HEK293 (cell line): ENCODE results near the gene NHERF2.

Experiments
- EGR2 ChIP-seq: fragments of 450-650 bp; formaldehyde crosslinking; IDR thresholded peaks from 2 replicates; pipeline ENCODE4 v1.5.1; 2016; ENCODE audit warnings: low read depth, missing biosample characterization, missing genetic modification characterization
- GLIS1 ChIP-seq: fragments of 450-650 bp; formaldehyde crosslinking; IDR thresholded peaks from 2 replicates; pipeline ENCODE4 v1.5.1; 2016; ENCODE audit warnings: missing biosample characterization, missing genetic modification characterization
- HOXD13 ChIP-seq: sonication (generic); formaldehyde crosslinking; IDR thresholded peaks from 2 replicates; pipeline ENCODE4 v1.8.0; 2022; ENCODE audit warnings: missing genetic modification reagents, borderline replicate concordance
- MZF1 ChIP-seq: fragments of 450-650 bp; formaldehyde crosslinking; IDR thresholded peaks from 2 replicates; pipeline ENCODE4 v1.5.1; 2017; ENCODE audit warnings: missing biosample characterization, missing genetic modification characterization, borderline replicate concordance
- REPIN1 ChIP-seq: fragments of 450-650 bp; formaldehyde crosslinking; IDR thresholded peaks from 2 replicates; pipeline ENCODE4 v1.5.1; 2017; ENCODE audit warnings: missing biosample characterization, missing genetic modification characterization, low read depth
- SCRT2 ChIP-seq: fragments of 450-650 bp; formaldehyde crosslinking; IDR thresholded peaks from 2 replicates; pipeline ENCODE4 v1.5.1; 2016; ENCODE audit warnings: missing biosample characterization, missing genetic modification characterization
- SP7 ChIP-seq: fragments of 450-650 bp; formaldehyde crosslinking; IDR thresholded peaks from 2 replicates; pipeline ENCODE4 v1.5.1; 2016; ENCODE audit warnings: missing biosample characterization, missing genetic modification characterization
- TCF7L2 ChIP-seq: IDR thresholded peaks from 2 replicates; pipeline ENCODE4 v1.6.1; 2011; ENCODE audit warnings: low read depth, mild to moderate bottlenecking, inconsistent platforms, low read length, moderate library complexity, borderline replicate concordance
- ZEB2 ChIP-seq: fragments of 450-650 bp; formaldehyde crosslinking; IDR thresholded peaks from 2 replicates; pipeline ENCODE4 v1.5.1; 2016; ENCODE audit warnings: missing biosample characterization, missing genetic modification characterization
- ZFP37 ChIP-seq: fragments of 450-650 bp; formaldehyde crosslinking; IDR thresholded peaks from 2 replicates; pipeline ENCODE4 v1.5.1; 2016; ENCODE audit warnings: missing biosample characterization, missing genetic modification characterization
- ZNF121 ChIP-seq: fragments of 450-650 bp; formaldehyde crosslinking; IDR thresholded peaks from 2 replicates; pipeline ENCODE4 v1.5.1; 2016; ENCODE audit warnings: missing biosample characterization, missing genetic modification characterization
- ZNF132 ChIP-seq: fragments of 450-650 bp; formaldehyde crosslinking; IDR thresholded peaks from 2 replicates; pipeline ENCODE4 v1.5.1; 2017; ENCODE audit warnings: missing biosample characterization, missing genetic modification characterization, borderline replicate concordance
- ZNF140 ChIP-seq: fragments of 450-650 bp; formaldehyde crosslinking; IDR thresholded peaks from 2 replicates; pipeline ENCODE4 v1.5.1; 2016; ENCODE audit warnings: missing biosample characterization, missing genetic modification characterization
- ZNF175 ChIP-seq: fragments of 450-650 bp; formaldehyde crosslinking; IDR thresholded peaks from 2 replicates; pipeline ENCODE4 v1.5.1; 2016; ENCODE audit warnings: missing biosample characterization, missing genetic modification characterization
- ZNF18 ChIP-seq: fragments of 450-650 bp; formaldehyde crosslinking; IDR thresholded peaks from 2 replicates; pipeline ENCODE4 v1.5.1; 2016; ENCODE audit warnings: missing biosample characterization, missing genetic modification characterization
- ZNF274 ChIP-seq, 2 experiments: fragments of 200-500 bp in 1 of 2; fragments of 450-650 bp in 1 of 2; sonication (Bioruptor generic) in 1 of 2; formaldehyde crosslinking in 1 of 2; IDR thresholded peaks; 2 replicates each; pipeline versions ENCODE4 v1.5.1 to v1.6.1; 2014 to 2016; ENCODE audit warnings: borderline replicate concordance in 1 of 2, inconsistent platforms in 1 of 2, low read length in 1 of 2, missing biosample characterization in 1 of 2, missing genetic modification characterization in 1 of 2
- ZNF350 ChIP-seq: fragments of 450-650 bp; formaldehyde crosslinking; IDR thresholded peaks from 2 replicates; pipeline ENCODE4 v1.5.0; 2017; ENCODE audit warnings: missing biosample characterization, mild to moderate bottlenecking, missing genetic modification characterization
- ZNF366 ChIP-seq: fragments of 450-650 bp; formaldehyde crosslinking; conservative IDR thresholded peaks from 2 replicates; pipeline ENCODE4 v1.5.1; 2016; ENCODE audit warnings: missing biosample characterization, missing genetic modification characterization
- ZNF391 ChIP-seq: fragments of 450-650 bp; formaldehyde crosslinking; IDR thresholded peaks from 2 replicates; pipeline ENCODE4 v1.5.1; 2016; ENCODE audit warnings: low read depth, missing biosample characterization, missing genetic modification characterization, borderline replicate concordance
- ZNF624 ChIP-seq: fragments of 450-650 bp; formaldehyde crosslinking; IDR thresholded peaks from 2 replicates; pipeline ENCODE4 v1.5.1; 2017; ENCODE audit warnings: missing biosample characterization, missing genetic modification characterization
- ZNF654 ChIP-seq: fragments of 450-650 bp; formaldehyde crosslinking; IDR thresholded peaks from 2 replicates; pipeline ENCODE4 v1.5.1; 2016; ENCODE audit warnings: low read depth, missing biosample characterization, missing genetic modification characterization
- ZNF658 ChIP-seq: fragments of 450-650 bp; formaldehyde crosslinking; IDR thresholded peaks from 2 replicates; pipeline ENCODE4; 2016; ENCODE audit warnings: missing biosample characterization, missing genetic modification characterization
- ZNF768 ChIP-seq: fragments of 450-650 bp; formaldehyde crosslinking; IDR thresholded peaks from 2 replicates; pipeline ENCODE4 v1.5.1; 2018; ENCODE audit warnings: missing biosample characterization, mild to moderate bottlenecking, missing genetic modification characterization
- ZSCAN4 ChIP-seq: fragments of 450-650 bp; formaldehyde crosslinking; IDR thresholded peaks from 2 replicates; pipeline ENCODE4 v1.5.1; 2017; ENCODE audit warnings: missing biosample characterization, missing genetic modification characterization
- TF ChIP-seq, protein P1 (sequence below): fragments of 450-650 bp; formaldehyde crosslinking; IDR thresholded peaks from 2 replicates; pipeline ENCODE4 v1.5.1; 2016; ENCODE audit warnings: missing biosample characterization, missing genetic modification characterization
- TF ChIP-seq, protein P2 (sequence below): fragments of 450-650 bp; formaldehyde crosslinking; conservative IDR thresholded peaks from 2 replicates; pipeline ENCODE4 v1.5.1; 2016; ENCODE audit warnings: low read depth, missing biosample characterization, missing genetic modification characterization
- TF ChIP-seq, protein P3 (sequence below): fragments of 450-650 bp; formaldehyde crosslinking; IDR thresholded peaks from 2 replicates; pipeline ENCODE4 v1.5.1; 2016; ENCODE audit warnings: missing biosample characterization, missing genetic modification characterization

The NHERF2 gene

DNA sequence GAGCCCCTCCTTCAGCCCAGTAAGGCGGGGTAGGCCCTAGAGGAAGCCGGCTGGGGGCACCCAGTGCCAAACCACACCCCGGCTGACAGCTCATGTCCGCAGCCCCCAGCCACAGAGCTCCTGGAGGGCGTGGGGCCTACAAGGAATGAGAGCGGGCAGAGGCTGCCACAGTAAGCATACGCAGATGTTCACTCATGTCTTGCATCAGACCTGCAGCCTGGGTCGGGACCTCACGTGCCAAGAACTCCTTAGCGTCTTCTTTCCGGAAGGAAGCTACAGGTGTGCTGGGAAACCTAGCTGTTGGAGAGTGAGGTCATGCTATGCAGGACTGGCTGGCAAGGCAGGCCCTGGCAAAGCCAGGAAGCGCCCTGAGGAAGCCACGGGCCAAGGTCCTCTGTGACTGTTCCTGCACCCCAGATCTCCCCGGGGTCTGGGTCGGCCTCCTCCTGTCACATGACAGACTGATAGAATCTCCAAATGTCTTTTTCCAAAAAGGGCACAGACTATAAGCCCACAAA is 18.6 kb upstream of the NHERF2 start (continued):
- TF ChIP-seq ZSCAN4: no peak
- TF ChIP-seq ZNF140: no peak
- TF ChIP-seq, protein P1, sequence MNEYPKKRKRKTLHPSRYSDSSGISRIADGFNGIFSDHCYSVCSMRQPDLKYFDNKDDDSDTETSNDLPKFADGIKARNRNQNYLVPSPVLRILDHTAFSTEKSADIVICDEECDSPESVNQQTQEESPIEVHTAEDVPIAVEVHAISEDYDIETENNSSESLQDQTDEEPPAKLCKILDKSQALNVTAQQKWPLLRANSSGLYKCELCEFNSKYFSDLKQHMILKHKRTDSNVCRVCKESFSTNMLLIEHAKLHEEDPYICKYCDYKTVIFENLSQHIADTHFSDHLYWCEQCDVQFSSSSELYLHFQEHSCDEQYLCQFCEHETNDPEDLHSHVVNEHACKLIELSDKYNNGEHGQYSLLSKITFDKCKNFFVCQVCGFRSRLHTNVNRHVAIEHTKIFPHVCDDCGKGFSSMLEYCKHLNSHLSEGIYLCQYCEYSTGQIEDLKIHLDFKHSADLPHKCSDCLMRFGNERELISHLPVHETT (tag by site-specific recombination): no peak
- no peak for TF ChIP-seq ZFP37 (tag by site-specific recombination)
- no peak for TF ChIP-seq ZNF132 (tag by site-specific recombination)
- no peak for TF ChIP-seq REPIN1 (tag by site-specific recombination)
- peak; percentile 100 for TF ChIP-seq SCRT2 (tag by site-specific recombination)
- TF ChIP-seq EGR2 (tag by site-specific recombination): no peak
- no peak for TF ChIP-seq ZNF274 (IDR thresholded peaks at IDR 0.05; ENCODE audit: low read length)
- no peak for TF ChIP-seq ZNF274 (tag by site-specific recombination; IDR thresholded peaks at IDR 0.05; ENCODE audit: borderline replicate concordance)
- no peak for TF ChIP-seq ZNF624 (tag by site-specific recombination)
- peak; percentile 59; the same call in 1 of the 2 replicates for TF ChIP-seq ZEB2
- no peak for TF ChIP-seq ZNF121 (tag by site-specific recombination)
- peak; percentile 69 for TF ChIP-seq ZNF366 (tag by site-specific recombination)
- TF ChIP-seq ZNF18 (tag by site-specific recombination): no peak
- no peak for TF ChIP-seq ZNF658 (tag by site-specific recombination)
- TF ChIP-seq ZNF768 (tag by site-specific recombination): no peak
- no peak for TF ChIP-seq ZNF350 (tag by site-specific recombination)
- no peak for TF ChIP-seq ZNF175 (tag by site-specific recombination)
- TF ChIP-seq ZNF391 (tag by site-specific recombination): 0 out of 2 replicates have a peak, but pooled peaks have one; percentile 40
- no peak for TF ChIP-seq ZNF654
- TF ChIP-seq TCF7L2: no peak
- no peak for TF ChIP-seq MZF1 (tag by site-specific recombination)
- no peak; the same call in none of the 2 replicates for TF ChIP-seq GLIS1 (tag by site-specific recombination)
- peak; percentile 30; the same call in 1 of the 2 replicates for TF ChIP-seq SP7 (tag by site-specific recombination)
- TF ChIP-seq, protein P2, sequence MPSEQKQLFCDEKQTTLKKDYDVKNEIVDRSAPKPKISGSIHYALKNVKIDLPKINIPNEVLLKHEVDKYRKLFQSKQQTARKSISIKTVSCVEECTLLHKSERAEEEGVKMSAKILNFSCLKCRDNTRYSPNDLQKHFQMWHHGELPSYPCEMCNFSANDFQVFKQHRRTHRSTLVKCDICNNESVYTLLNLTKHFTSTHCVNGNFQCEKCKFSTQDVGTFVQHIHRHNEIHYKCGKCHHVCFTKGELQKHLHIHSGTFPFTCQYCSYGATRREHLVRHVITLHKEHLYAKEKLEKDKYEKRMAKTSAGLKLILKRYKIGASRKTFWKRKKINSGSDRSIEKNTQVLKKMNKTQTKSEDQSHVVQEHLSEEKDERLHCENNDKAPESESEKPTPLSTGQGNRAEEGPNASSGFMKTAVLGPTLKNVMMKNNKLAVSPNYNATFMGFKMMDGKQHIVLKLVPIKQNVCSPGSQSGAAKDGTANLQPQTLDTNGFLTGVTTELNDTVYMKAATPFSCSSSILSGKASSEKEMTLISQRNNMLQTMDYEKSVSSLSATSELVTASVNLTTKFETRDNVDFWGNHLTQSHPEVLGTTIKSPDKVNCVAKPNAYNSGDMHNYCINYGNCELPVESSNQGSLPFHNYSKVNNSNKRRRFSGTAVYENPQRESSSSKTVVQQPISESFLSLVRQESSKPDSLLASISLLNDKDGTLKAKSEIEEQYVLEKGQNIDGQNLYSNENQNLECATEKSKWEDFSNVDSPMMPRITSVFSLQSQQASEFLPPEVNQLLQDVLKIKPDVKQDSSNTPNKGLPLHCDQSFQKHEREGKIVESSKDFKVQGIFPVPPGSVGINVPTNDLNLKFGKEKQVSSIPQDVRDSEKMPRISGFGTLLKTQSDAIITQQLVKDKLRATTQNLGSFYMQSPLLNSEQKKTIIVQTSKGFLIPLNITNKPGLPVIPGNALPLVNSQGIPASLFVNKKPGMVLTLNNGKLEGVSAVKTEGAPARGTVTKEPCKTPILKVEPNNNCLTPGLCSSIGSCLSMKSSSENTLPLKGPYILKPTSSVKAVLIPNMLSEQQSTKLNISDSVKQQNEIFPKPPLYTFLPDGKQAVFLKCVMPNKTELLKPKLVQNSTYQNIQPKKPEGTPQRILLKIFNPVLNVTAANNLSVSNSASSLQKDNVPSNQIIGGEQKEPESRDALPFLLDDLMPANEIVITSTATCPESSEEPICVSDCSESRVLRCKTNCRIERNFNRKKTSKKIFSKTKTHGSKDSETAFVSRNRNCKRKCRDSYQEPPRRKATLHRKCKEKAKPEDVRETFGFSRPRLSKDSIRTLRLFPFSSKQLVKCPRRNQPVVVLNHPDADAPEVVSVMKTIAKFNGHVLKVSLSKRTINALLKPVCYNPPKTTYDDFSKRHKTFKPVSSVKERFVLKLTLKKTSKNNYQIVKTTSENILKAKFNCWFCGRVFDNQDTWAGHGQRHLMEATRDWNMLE (tag by site-specific recombination): no peak
- TF ChIP-seq, protein P3, sequence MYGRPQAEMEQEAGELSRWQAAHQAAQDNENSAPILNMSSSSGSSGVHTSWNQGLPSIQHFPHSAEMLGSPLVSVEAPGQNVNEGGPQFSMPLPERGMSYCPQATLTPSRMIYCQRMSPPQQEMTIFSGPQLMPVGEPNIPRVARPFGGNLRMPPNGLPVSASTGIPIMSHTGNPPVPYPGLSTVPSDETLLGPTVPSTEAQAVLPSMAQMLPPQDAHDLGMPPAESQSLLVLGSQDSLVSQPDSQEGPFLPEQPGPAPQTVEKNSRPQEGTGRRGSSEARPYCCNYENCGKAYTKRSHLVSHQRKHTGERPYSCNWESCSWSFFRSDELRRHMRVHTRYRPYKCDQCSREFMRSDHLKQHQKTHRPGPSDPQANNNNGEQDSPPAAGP (tag by site-specific recombination): peak; percentile 66
- no peak for TF ChIP-seq HOXD13 (CRISPR knock-in tag)
